NCI-H2107 treated with DMSO at 0.1 percent for 48 hours (cell line): ENCODE measurements around the gene MDC1.

ENCODE experiments used
- DNase-seq: peaks from one replicate; lab custom pipeline; 2025; ENCODE audit not compliant: unreplicated experiment; lab: John Stamatoyannopoulos, UW

The MDC1 gene

GRCh38 chr6:30747902-30748769 is 31.1 kb upstream of the MDC1 start:
- DNase-seq = no peak

GRCh38 chr6:30747300-30747687 is 30.2 kb upstream of the MDC1 start:
- no peak for DNase-seq

- DNase-seq = peak; percentile 18
Observed at GRCh38 chr6:30744054-30744805, 27.1 kb upstream of the MDC1 start, which contains the start of gene IER3. IER3 (minus strand) TSS chr6:30744547; CDS start chr6:30744518, 29 bp downstream.

- DNase-seq = no peak
Observed at GRCh38 chr6:30743099-30744053, 26.3 kb upstream of the MDC1 start.

- peak; percentile 14 for DNase-seq
Observed at GRCh38 chr6:30742316-30743098, 25.4 kb upstream of the MDC1 start, which contains the start of gene FLOT1. FLOT1 (minus strand) TSS chr6:30742687; CDS start chr6:30742189, 498 bp downstream.

- DNase-seq = no peak
Observed at GRCh38 chr6:30741789-30742315, 24.8 kb upstream of the MDC1 start.

- DNase-seq = no peak
Observed at GRCh38 chr6:30741063-30741779, 24.1 kb upstream of the MDC1 start.

GRCh38 chr6:30740540-30740870 is 23.4 kb upstream of the MDC1 start:
- DNase-seq = no peak

GRCh38 chr6:30738532-30738931 is 21.5 kb upstream of the MDC1 start:
- no peak for DNase-seq

GRCh38 chr6:30735668-30736314 is 18.7 kb upstream of the MDC1 start:
- no peak for DNase-seq

GRCh38 chr6:30732237-30732943 is 15.3 kb upstream of the MDC1 start:
- DNase-seq = no peak

- DNase-seq = peak; percentile 77
Observed at GRCh38 chr6:30730601-30731435, 13.7 kb upstream of the MDC1 start.

GRCh38 chr6:30727920-30728553 is 11.0 kb upstream of the MDC1 start:
- no peak for DNase-seq

- no peak for DNase-seq
Observed at GRCh38 chr6:30726506-30727413, 9.7 kb upstream of the MDC1 start.

GRCh38 chr6:30725713-30726505 is 8.8 kb upstream of the MDC1 start:
- DNase-seq = no peak
